HCT116 (cell line): ENCODE results near the gene IRS1. TPM values are rescaled to one million over a fixed set of nuclear protein-coding genes. Genes with fewer than 3 reads are reported as not detected.

Experiments used
- ATAC-seq: fragments of 200-7000 bp; cut with Tn5 transposase; 2 replicates; pipeline ENCODE4 v1.9.1; 2020; ENCODE audit warnings: mild to moderate bottlenecking, moderate library complexity
- BruUV-seq: library from RNA; stranded (reverse); fragments of 400-500 nt; replicated peaks from 2 replicates; lab custom pipeline; 2021; lab: Mats Ljungman, UMichigan
- CTCF ChIA-PET: fragments of 300-600 bp; sonication (Branson Sonifier 250); formaldehyde crosslinking; loops from one replicate; lab custom pipeline; 2021; ENCODE audit warnings: antibody characterized with exemption; lab: Charles Lee
- POLR2A ChIA-PET: fragments of 300-600, 350-600 bp; sonication (Branson Sonifier 250); formaldehyde crosslinking; loops from one replicate; lab custom pipeline; 2021; ENCODE audit warnings: antibody characterized with exemption; lab: Charles Lee
- RAD21 ChIA-PET, 2 experiments: fragments of 300-600 bp; sonication (Branson Sonifier 250); formaldehyde crosslinking; loops; one replicate each; lab custom pipeline; 2023; ENCODE audit warnings: low total read pairs in 2 of 2; ENCODE audit not compliant: uncharacterized antibody in 2 of 2, unreplicated experiment in 2 of 2, low non-redundant PET in 1 of 2; lab: Charles Lee
- DNase-seq: peaks from one replicate; pipeline ENCODE4 v3.0.0-alpha.2; 2010; ENCODE audit warnings: low read depth, low spot score
- H2AFZ ChIP-seq: fragments of 200-600 bp; shearing (Covaris generic), sonication (generic); 2 replicates; pipeline ENCODE4 v1.6.1; 2017; ENCODE audit warnings: low read depth, mixed run types, mixed read lengths, antibody characterized with exemption, low read length; ENCODE audit not compliant: poor library complexity, severe bottlenecking
- H3K27ac ChIP-seq: 2 replicates; pipeline ENCODE4 v1.5.1; 2012; ENCODE audit warnings: low read depth, low read length
- H3K27me3 ChIP-seq: fragments of 200-600 bp; sonication (generic); 2 replicates; pipeline ENCODE4 v1.6.1; 2016; ENCODE audit warnings: mixed run types, low read length, mixed read lengths; ENCODE audit not compliant: insufficient read depth
- H3K36me3 ChIP-seq, 2 experiments: fragments of 200-500 bp in 1 of 2; fragments of 200-600 bp in 1 of 2; sonication (Bioruptor generic) in 1 of 2; sonication (generic) in 1 of 2; 2 replicates each; pipeline versions ENCODE4 v1.5.1 to v1.6.1; 2014 to 2016; ENCODE audit warnings: low read length in 2 of 2, inconsistent platforms in 1 of 2, mixed read lengths in 1 of 2, mixed run types in 1 of 2; ENCODE audit not compliant: insufficient read depth in 2 of 2, control insufficient read depth in 1 of 2
- H3K4me1 ChIP-seq, 2 experiments: fragments of 200-600 bp in 1 of 2; sonication (generic) in 1 of 2; 2 replicates each; pipeline versions ENCODE4 v1.5.1 to v1.6.1; 2012 to 2017; ENCODE audit warnings: low read length in 2 of 2, inconsistent platforms in 1 of 2, mild to moderate bottlenecking in 1 of 2, mixed read lengths in 1 of 2, mixed run types in 1 of 2, moderate library complexity in 1 of 2; ENCODE audit not compliant: insufficient read depth in 2 of 2, control insufficient read depth in 1 of 2
- H3K4me2 ChIP-seq: fragments of 200-600 bp; sonication (generic); 2 replicates; pipeline ENCODE4 v1.6.1; 2017; ENCODE audit warnings: mixed run types, low read length, mixed read lengths
- H3K4me3 ChIP-seq, 2 experiments: fragments of 200-600 bp in 1 of 2; sonication (generic) in 1 of 2; replicated peaks in 1 of 2; 2 replicates each; pipeline ENCODE4 v1.5.1; 2011 to 2016; ENCODE audit warnings: low read length in 2 of 2, control low read depth in 1 of 2, low read depth in 1 of 2, mild to moderate bottlenecking in 1 of 2, mixed read lengths in 1 of 2, mixed run types in 1 of 2
- H3K79me2 ChIP-seq: fragments of 200-600 bp; sonication (generic); 2 replicates; pipeline ENCODE4 v1.6.1; 2017; ENCODE audit warnings: mild to moderate bottlenecking, mixed run types, low read length, moderate library complexity, mixed read lengths; ENCODE audit not compliant: insufficient read depth
- H3K9ac ChIP-seq: fragments of 200-600 bp; sonication (generic); 2 replicates; pipeline ENCODE4 v1.6.1; 2016; ENCODE audit warnings: low read length, mixed read lengths
- H3K9me2 ChIP-seq: fragments of 200-600 bp; sonication (generic), shearing (Covaris generic); 2 replicates; pipeline ENCODE4 v1.6.1; 2017; ENCODE audit warnings: mixed run types, mild to moderate bottlenecking, moderate library complexity; ENCODE audit not compliant: insufficient read depth
- H3K9me3 ChIP-seq, 2 experiments: fragments of 200-500 bp in 1 of 2; fragments of 200-600 bp in 1 of 2; sonication (Bioruptor generic) in 1 of 2; sonication (generic) in 1 of 2; 2 replicates each; pipeline ENCODE4 v1.6.1; 2014 to 2017; ENCODE audit warnings: low read length in 2 of 2, mixed read lengths in 2 of 2, inconsistent platforms in 1 of 2, low read depth in 1 of 2, mild to moderate bottlenecking in 1 of 2, mixed run types in 1 of 2, moderate library complexity in 1 of 2; ENCODE audit not compliant: control insufficient read depth in 1 of 2, insufficient read depth in 1 of 2
- H4K20me1 ChIP-seq: fragments of 200-600 bp; sonication (generic), shearing (Covaris generic); 2 replicates; pipeline ENCODE4 v1.6.1; 2017; ENCODE audit warnings: mixed run types, mild to moderate bottlenecking, moderate library complexity; ENCODE audit not compliant: insufficient read depth
- REST ChIP-seq: IDR thresholded peaks from 2 replicates; pipeline ENCODE4 v1.6.1; 2012; ENCODE audit warnings: low read depth
- SRF ChIP-seq: IDR thresholded peaks from 2 replicates; pipeline ENCODE4 v1.6.1; 2012; ENCODE audit warnings: low read depth
- intact Hi-C: fragments of 100-400 bp; cut with micrococcal nuclease; formaldehyde crosslinking; loops from 2 replicates; pipeline ENCODE4 v1.10.0; 2022
- total RNA-seq: library from RNA; stranded (reverse); gene quantifications from one replicate; pipeline ENCODE4 v1.2.1, GENCODE V29; 2021; ENCODE audit not compliant: unreplicated experiment

Gene IRS1
- total RNA-seq, 1 experiment from 2014 or later = 88.8 TPM

- intact Hi-C loops = no loop called here
- DNase-seq (no peak), ATAC-seq (no peak)
- no peaks in the 10 kb centered on the region; a peak in 1 of 4 replicates for H3K9me3 ChIP-seq
- no peak overlapping the region for H3K9ac ChIP-seq
- TF ChIP-seq SRF = no peak
- no peaks in the 10 kb centered on the region for H3K9me2 ChIP-seq
- H4K20me1 ChIP-seq = no peaks in the 10 kb centered on the region
- ChIA-PET POLR2A (no interaction called here), RAD21 (no interaction called here), CTCF (no interaction called here)
- H3K4me2 ChIP-seq = no peak overlapping the region
- no peak overlapping the region for H2AFZ ChIP-seq
- no peak overlapping the region for H3K27ac ChIP-seq
- peaks cover 0 to 19% of the 10 kb centered on the region in 2 experiments; a peak in 2 of 4 replicates for H3K36me3 ChIP-seq
- BruUV-seq = no TSS peak
- no peaks in the 10 kb centered on the region for H3K27me3 ChIP-seq
- H3K79me2 ChIP-seq = peaks cover 96% of the 10 kb centered on the region
- no peak overlapping the region for H3K4me3 ChIP-seq
- peaks cover 50 to 51% of the 10 kb centered on the region in 2 experiments; a peak in 3 of 4 replicates for H3K4me1 ChIP-seq
Measured at GRCh38 chr2:226743915-226744314, 55.7 kb downstream of the IRS1 start.

DNA sequence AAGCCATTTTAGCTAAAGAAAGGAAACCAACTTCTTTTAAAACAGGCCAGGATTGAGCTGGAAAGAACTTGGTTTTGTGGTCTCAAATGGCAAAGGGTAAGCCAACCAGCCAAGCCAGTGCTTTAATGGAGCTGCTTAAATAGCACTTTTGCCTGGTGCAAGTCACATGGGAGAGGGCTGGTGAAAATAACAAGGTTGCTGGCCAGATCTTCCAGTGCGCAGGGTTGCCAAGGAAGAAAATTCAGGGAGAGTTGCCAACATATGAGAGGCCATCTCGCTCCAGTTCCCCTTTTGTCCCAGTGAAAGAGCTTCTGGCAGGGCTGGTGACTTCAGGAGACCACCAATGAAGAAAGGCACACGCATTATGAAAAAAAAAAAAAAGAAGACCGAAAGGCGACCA is 57.3 kb downstream of the IRS1 start:
- H3K4me2 ChIP-seq = no peak overlapping the region
- ATAC-seq (no peak), DNase-seq (no peak)
- H3K4me1 ChIP-seq = peaks cover 48 to 57% of the 10 kb centered on the region in 2 experiments; a peak in 3 of 4 replicates
- H3K27me3 ChIP-seq = no peaks in the 10 kb centered on the region
- H3K9me3 ChIP-seq = no peaks in the 10 kb centered on the region; a peak in 1 of 4 replicates
- peak overlapping the region; percentile 4; the same call in 1 of the 2 replicates for H3K27ac ChIP-seq
- H4K20me1 ChIP-seq = no peaks in the 10 kb centered on the region
- intact Hi-C loops = no loop called here
- RAD21 ChIA-PET = no interaction called here
- no TSS peak for BruUV-seq
- no peak overlapping the region for H2AFZ ChIP-seq
- H3K4me3 ChIP-seq = no peak overlapping the region
- peaks cover 0 to 17% of the 10 kb centered on the region in 2 experiments; a peak in 2 of 4 replicates for H3K36me3 ChIP-seq
- TF ChIP-seq REST = no peak
- TF ChIP-seq, all 23 proteins: peak for 0
- POLR2A ChIA-PET = interaction anchor here (0.9 to 1.3 kb wide), 2 partner anchors 10 to 90 kb away, joined by 3 to 4 read pairs; no protein-coding TSS in a partner anchor
- Histone ChIP-seq H3K79me2 (peaks cover 96% of the 10 kb centered on the region), H3K9me2 (no peaks in the 10 kb centered on the region), H3K9ac (no peak overlapping the region)
- CTCF ChIA-PET = interaction anchor here (1.2 kb wide), 1 partner anchor 19 kb away, joined by 4 read pairs; no protein-coding TSS in a partner anchor
